Measurements from ENCODE around the gene CEBPZOS.
A peak's percentile ranks its signal among the peaks of the same experiment; 100 is the strongest.
"Not testable (repeated sequence)": the region's sequence is repeated elsewhere in the genome, so short reads cannot be mapped to it uniquely, and the experiment has no call there.

Gene CEBPZOS

DNA sequence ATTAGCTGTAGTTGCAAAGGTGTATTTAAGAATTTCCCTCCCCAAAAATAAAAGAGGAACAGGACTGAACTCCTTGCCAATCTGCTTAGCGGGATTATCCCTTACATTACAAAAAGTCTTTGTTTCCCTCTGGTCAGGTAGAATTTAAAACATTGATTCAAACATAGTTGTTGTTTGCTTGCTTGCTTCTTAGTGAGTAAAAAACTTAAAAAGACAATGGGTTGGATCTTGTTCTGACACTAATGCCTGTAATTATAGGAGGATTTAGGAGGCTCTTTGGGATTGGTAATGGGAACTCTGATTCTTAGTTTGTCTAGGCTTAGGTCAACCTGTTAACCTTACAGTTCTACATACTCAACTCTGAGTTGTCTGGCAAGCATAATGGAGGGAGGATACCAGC, 3.7 kb upstream of the CEBPZOS start:
- H3K4me1 ChIP-seq (ENCODE audit: control insufficient read depth, insufficient read depth, low read depth, low read length) = peaks cover 9% of the 10 kb centered on the region
- DNase-seq = no peak
- no peak overlapping the region for H3K14ac ChIP-seq (ENCODE audit: low read length in 2 of 2)
- no peak overlapping the region for H3K27ac ChIP-seq (ENCODE audit: low read length, poor library complexity, severe bottlenecking)
- no peak overlapping the region for H2BK15ac ChIP-seq (ENCODE audit: low read depth, poor library complexity, severe bottlenecking)
- no peaks in the 10 kb centered on the region for H3K79me1 ChIP-seq (replicated peaks; ENCODE audit: low read length, poor library complexity, severe bottlenecking)
- H3K4me2 ChIP-seq (ENCODE audit: low read length, poor library complexity, severe bottlenecking) = no peak overlapping the region
- no peaks in the 10 kb centered on the region for H3K27me3 ChIP-seq (ENCODE audit: control insufficient read depth in 1 of 2, insufficient read depth in 1 of 2, low read length in 2 of 2)
- H4K91ac ChIP-seq (ENCODE audit: low read length) = no peak overlapping the region
- H4K8ac ChIP-seq (ENCODE audit: low read length) = no peak overlapping the region
- H3K9ac ChIP-seq (ENCODE audit: low read length) = no peak overlapping the region
- no peak overlapping the region for H3K4me3 ChIP-seq (ENCODE audit: insufficient read depth in 1 of 2, low read depth in 1 of 2, low read length in 2 of 2)
- no peak overlapping the region for H2AFZ ChIP-seq (ENCODE audit: low read depth, low read length)
- H2AK5ac ChIP-seq (ENCODE audit: low read length, severe bottlenecking) = no peak overlapping the region
- no peak overlapping the region for H2BK5ac ChIP-seq (ENCODE audit: low read depth, low read length, poor library complexity, severe bottlenecking)
- no peak overlapping the region for H3K18ac ChIP-seq (ENCODE audit: low read depth in 1 of 2, low read length in 2 of 2)
- no CpG with 5 or more reads among the region's 1 CpG for WGBS
- no peaks in the 10 kb centered on the region for H3K9me3 ChIP-seq (ENCODE audit: control insufficient read depth, low read length)
- H3K23ac ChIP-seq (ENCODE audit: low read length in 2 of 2) = no peak overlapping the region
- no peaks in the 10 kb centered on the region for H3K36me3 ChIP-seq (ENCODE audit: control insufficient read depth in 1 of 2, insufficient read depth in 2 of 2, low read depth in 1 of 2, low read length in 2 of 2)
- H2BK12ac ChIP-seq (ENCODE audit: low read length in 2 of 2) = no peak overlapping the region
- no peak overlapping the region for H3K4ac ChIP-seq (ENCODE audit: low read depth in 1 of 2, low read length in 2 of 2)
- H2BK120ac ChIP-seq (ENCODE audit: low read depth, low read length) = no peak overlapping the region

DNA sequence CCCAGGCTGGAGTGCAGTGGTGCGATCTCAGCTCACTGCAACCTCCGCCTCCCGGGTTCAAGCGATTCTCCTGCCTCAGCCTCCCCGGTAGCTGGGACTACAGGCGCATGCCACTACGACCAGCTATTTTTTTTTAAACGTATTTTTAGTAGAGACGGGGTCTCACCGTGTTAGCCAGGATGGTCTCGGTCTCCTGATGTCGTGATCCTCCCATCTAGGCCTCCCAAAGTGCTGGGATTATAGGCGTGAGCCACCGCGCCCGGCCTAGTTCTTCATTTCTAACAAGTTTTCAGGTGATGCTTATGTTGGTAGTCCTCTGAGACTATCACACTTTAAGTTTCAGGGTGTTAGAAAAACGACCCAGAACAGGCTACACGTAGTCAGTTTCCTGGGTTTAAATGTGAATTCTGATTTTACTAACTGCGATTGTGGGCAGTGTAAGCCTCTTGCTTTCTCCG, 405 bp upstream of the CEBPZOS start:
- 89% methylated on average over 20 of the region's 20 CpGs for WGBS

GRCh38 chr2:37198681-37199065, 2.4 kb downstream of the CEBPZOS start:
- Histone ChIP-seq H2BK15ac (ENCODE audit: low read depth, poor library complexity, severe bottlenecking) (no peak overlapping the region), H2BK5ac (ENCODE audit: low read depth, low read length, poor library complexity, severe bottlenecking) (no peak overlapping the region), H2AFZ (ENCODE audit: low read depth, low read length) (no peak overlapping the region), H3K36me3 (ENCODE audit: control insufficient read depth in 1 of 2, insufficient read depth in 2 of 2, low read depth in 1 of 2, low read length in 2 of 2) (peaks cover 7 to 37% of the 10 kb centered on the region in 2 experiments), H3K79me1 (replicated peaks; ENCODE audit: low read length, poor library complexity, severe bottlenecking) (peaks cover 7% of the 10 kb centered on the region), H3K4me3 (ENCODE audit: insufficient read depth in 1 of 2, low read depth in 1 of 2, low read length in 2 of 2) (no peak overlapping the region), H2AK5ac (ENCODE audit: low read length, severe bottlenecking) (no peak overlapping the region), H4K91ac (ENCODE audit: low read length) (no peak overlapping the region), H3K4ac (ENCODE audit: low read depth in 1 of 2, low read length in 2 of 2) (no peak overlapping the region), H3K14ac (ENCODE audit: low read length in 2 of 2) (no peak overlapping the region), H3K9ac (ENCODE audit: low read length) (no peak overlapping the region), H3K18ac (ENCODE audit: low read depth in 1 of 2, low read length in 2 of 2) (no peak overlapping the region), H3K4me1 (ENCODE audit: control insufficient read depth, insufficient read depth, low read depth, low read length) (peaks cover 5% of the 10 kb centered on the region), H3K27me3 (ENCODE audit: control insufficient read depth in 1 of 2, insufficient read depth in 1 of 2, low read length in 2 of 2) (no peaks in the 10 kb centered on the region), H3K4me2 (ENCODE audit: low read length, poor library complexity, severe bottlenecking) (no peak overlapping the region), H3K27ac (ENCODE audit: low read length, poor library complexity, severe bottlenecking) (no peak overlapping the region), H2BK120ac (ENCODE audit: low read depth, low read length) (no peak overlapping the region), H4K8ac (ENCODE audit: low read length) (no peak overlapping the region), H2BK12ac (ENCODE audit: low read length in 2 of 2) (no peak overlapping the region), H3K23ac (ENCODE audit: low read length in 2 of 2) (no peak overlapping the region), H3K9me3 (ENCODE audit: control insufficient read depth, low read length) (peaks cover 2% of the 10 kb centered on the region)
- no peak for DNase-seq
- 79% methylated on average over 8 of the region's 8 CpGs for WGBS

More for the DNA sequence above, 405 bp upstream of the CEBPZOS start:
- Histone ChIP-seq H3K36me3 (ENCODE audit: control insufficient read depth in 1 of 2, insufficient read depth in 2 of 2, low read depth in 1 of 2, low read length in 2 of 2) (peaks cover 4 to 11% of the 10 kb centered on the region in 2 experiments), H2AFZ (ENCODE audit: low read depth, low read length) (peak overlapping the region; percentile 83), H3K4me3 (ENCODE audit: insufficient read depth in 1 of 2, low read depth in 1 of 2, low read length in 2 of 2) (peak overlapping the region in 1 of 2 experiments; percentile 82), H2BK15ac (ENCODE audit: low read depth, poor library complexity, severe bottlenecking) (peak overlapping the region; percentile 57), H3K4me2 (ENCODE audit: low read length, poor library complexity, severe bottlenecking) (peak overlapping the region; percentile 64), H4K8ac (ENCODE audit: low read length) (peak overlapping the region; percentile 47), H3K9ac (ENCODE audit: low read length) (peak overlapping the region; percentile 92)
- not testable (repeated sequence) for H2BK12ac ChIP-seq (ENCODE audit: low read length in 2 of 2); H2BK5ac ChIP-seq (ENCODE audit: low read depth, low read length, poor library complexity, severe bottlenecking); H3K4me1 ChIP-seq (ENCODE audit: control insufficient read depth, insufficient read depth, low read depth, low read length); H4K91ac ChIP-seq (ENCODE audit: low read length); H2BK120ac ChIP-seq (ENCODE audit: low read depth, low read length); H3K4ac ChIP-seq (ENCODE audit: low read depth in 1 of 2, low read length in 2 of 2); H3K23ac ChIP-seq (ENCODE audit: low read length in 2 of 2); DNase-seq; H3K27me3 ChIP-seq (ENCODE audit: control insufficient read depth in 1 of 2, insufficient read depth in 1 of 2, low read length in 2 of 2); H3K27ac ChIP-seq (ENCODE audit: low read length, poor library complexity, severe bottlenecking); H3K79me1 ChIP-seq (replicated peaks; ENCODE audit: low read length, poor library complexity, severe bottlenecking); H3K18ac ChIP-seq (ENCODE audit: low read depth in 1 of 2, low read length in 2 of 2); H3K14ac ChIP-seq (ENCODE audit: low read length in 2 of 2); H3K9me3 ChIP-seq (ENCODE audit: control insufficient read depth, low read length); H2AK5ac ChIP-seq (ENCODE audit: low read length, severe bottlenecking)

- H4K91ac ChIP-seq (ENCODE audit: low read length) = no peak overlapping the region
- H2AFZ ChIP-seq (ENCODE audit: low read depth, low read length) = no peak overlapping the region
- no peak overlapping the region for H4K8ac ChIP-seq (ENCODE audit: low read length)
- no peak overlapping the region for H3K23ac ChIP-seq (ENCODE audit: low read length in 2 of 2)
- H3K4me2 ChIP-seq (ENCODE audit: low read length, poor library complexity, severe bottlenecking) = no peak overlapping the region
- no peak for DNase-seq
- no peak overlapping the region for H2BK5ac ChIP-seq (ENCODE audit: low read depth, low read length, poor library complexity, severe bottlenecking)
- no peak overlapping the region for H2BK15ac ChIP-seq (ENCODE audit: low read depth, poor library complexity, severe bottlenecking)
- 100% methylated on average over 1 of the region's 1 CpG for WGBS
- peaks cover 11% of the 10 kb centered on the region for H3K79me1 ChIP-seq (replicated peaks; ENCODE audit: low read length, poor library complexity, severe bottlenecking)
- peaks cover 5% of the 10 kb centered on the region for H3K4me1 ChIP-seq (ENCODE audit: control insufficient read depth, insufficient read depth, low read depth, low read length)
- no peaks in the 10 kb centered on the region for H3K27me3 ChIP-seq (ENCODE audit: control insufficient read depth in 1 of 2, insufficient read depth in 1 of 2, low read length in 2 of 2)
- no peak overlapping the region for H3K4ac ChIP-seq (ENCODE audit: low read depth in 1 of 2, low read length in 2 of 2)
- peaks cover 10% of the 10 kb centered on the region for H3K9me3 ChIP-seq (ENCODE audit: control insufficient read depth, low read length)
- H2BK120ac ChIP-seq (ENCODE audit: low read depth, low read length) = no peak overlapping the region
- H3K18ac ChIP-seq (ENCODE audit: low read depth in 1 of 2, low read length in 2 of 2) = no peak overlapping the region
- H3K36me3 ChIP-seq (ENCODE audit: control insufficient read depth in 1 of 2, insufficient read depth in 2 of 2, low read depth in 1 of 2, low read length in 2 of 2) = peaks cover 15 to 60% of the 10 kb centered on the region in 2 experiments
- H3K9ac ChIP-seq (ENCODE audit: low read length) = no peak overlapping the region
- no peak overlapping the region for H2BK12ac ChIP-seq (ENCODE audit: low read length in 2 of 2)
- H2AK5ac ChIP-seq (ENCODE audit: low read length, severe bottlenecking) = no peak overlapping the region
- H3K14ac ChIP-seq (ENCODE audit: low read length in 2 of 2) = no peak overlapping the region
- no peak overlapping the region for H3K4me3 ChIP-seq (ENCODE audit: insufficient read depth in 1 of 2, low read depth in 1 of 2, low read length in 2 of 2)
- no peak overlapping the region for H3K27ac ChIP-seq (ENCODE audit: low read length, poor library complexity, severe bottlenecking)
These were observed 4.9 kb downstream of the CEBPZOS start for GRCh38 chr2:37201208-37201607.

Data from mesenchymal stem cell (in vitro differentiated cells and primary cell).